ENCODE results near the gene RGS7.

Gene RGS7

GRCh38 chr1:240739754-240740153, 617.3 kb downstream of the RGS7 start:
- no peak overlapping the region for H2AK5ac ChIP-seq (ENCODE audit: low read depth, low read length)
- H3K4me1 ChIP-seq (ENCODE audit: control insufficient read depth in 2 of 2, insufficient read depth in 1 of 2, low read depth in 1 of 2, low read length in 2 of 2), result no peaks in the 10 kb centered on the region
- H3K9me3 ChIP-seq (replicated peaks in 1 of 2; ENCODE audit: control insufficient read depth in 2 of 2, insufficient read depth in 1 of 2, low read depth in 1 of 2, low read length in 2 of 2), result no peaks in the 10 kb centered on the region
- no peak overlapping the region for H3K14ac ChIP-seq (ENCODE audit: low read length)
- no peak overlapping the region for H3K18ac ChIP-seq (ENCODE audit: low read length)
- WGBS, 2 donors (ENCODE audit: extremely low coverage in 2 of 2, insufficient read length in 2 of 2, insufficient replicate concordance in 1 of 2), result no CpG with 5 or more reads among the region's 1 CpG
- no peak overlapping the region for H2BK12ac ChIP-seq (ENCODE audit: low read length)
- H4K91ac ChIP-seq (ENCODE audit: low read depth, low read length, poor library complexity), result no peak overlapping the region
- no peak overlapping the region for H2BK15ac ChIP-seq (ENCODE audit: low read length)
- H3K9ac ChIP-seq (ENCODE audit: low read depth, low read length, poor library complexity), result no peak overlapping the region
- H3K36me3 ChIP-seq (replicated peaks in 1 of 2; ENCODE audit: control insufficient read depth in 2 of 2, insufficient read depth in 2 of 2, low read length in 2 of 2), result no peaks in the 10 kb centered on the region
- H3K4me2 ChIP-seq (ENCODE audit: insufficient read depth, low read length, poor library complexity, severe bottlenecking), result no peak overlapping the region
- no peak overlapping the region for H2BK120ac ChIP-seq (ENCODE audit: low read depth, low read length)
- H3K4ac ChIP-seq (ENCODE audit: low read length), result no peak overlapping the region
- H3K27me3 ChIP-seq (ENCODE audit: control insufficient read depth in 3 of 3, insufficient read depth in 3 of 3, low read depth in 1 of 3, low read length in 3 of 3), result no peaks in the 10 kb centered on the region
- no peak overlapping the region for H3K4me3 ChIP-seq (ENCODE audit: low read length in 2 of 2)
- no peak overlapping the region for H4K8ac ChIP-seq (ENCODE audit: low read depth, low read length)
- H3K79me1 ChIP-seq (ENCODE audit: low read depth, low read length), result no peaks in the 10 kb centered on the region
- no peak overlapping the region for H2BK5ac ChIP-seq (ENCODE audit: low read length)
- no peak overlapping the region for H3K27ac ChIP-seq (replicated peaks; ENCODE audit: low read length)
- no peak for DNase-seq (ENCODE audit: low spot score)
- H2AFZ ChIP-seq (ENCODE audit: low read length), result no peak overlapping the region
- no peak overlapping the region for H3K23ac ChIP-seq (ENCODE audit: low read depth, low read length, poor library complexity)

- no peaks in the 10 kb centered on the region for H3K27me3 ChIP-seq (ENCODE audit: control insufficient read depth in 3 of 3, insufficient read depth in 3 of 3, low read depth in 1 of 3, low read length in 3 of 3)
- H2AK5ac ChIP-seq (ENCODE audit: low read depth, low read length), result no peak overlapping the region
- no peak overlapping the region for H2BK120ac ChIP-seq (ENCODE audit: low read depth, low read length)
- no peak overlapping the region for H2BK12ac ChIP-seq (ENCODE audit: low read length)
- no peak overlapping the region for H3K9ac ChIP-seq (ENCODE audit: low read depth, low read length, poor library complexity)
- DNase-seq (ENCODE audit: low spot score), result no peak
- no peaks in the 10 kb centered on the region for H3K79me1 ChIP-seq (ENCODE audit: low read depth, low read length)
- no peak overlapping the region for H3K18ac ChIP-seq (ENCODE audit: low read length)
- H2BK5ac ChIP-seq (ENCODE audit: low read length), result no peak overlapping the region
- H4K91ac ChIP-seq (ENCODE audit: low read depth, low read length, poor library complexity), result no peak overlapping the region
- H3K14ac ChIP-seq (ENCODE audit: low read length), result no peak overlapping the region
- no peaks in the 10 kb centered on the region for H3K4me1 ChIP-seq (ENCODE audit: control insufficient read depth in 2 of 2, insufficient read depth in 1 of 2, low read depth in 1 of 2, low read length in 2 of 2)
- no peak overlapping the region for H3K4ac ChIP-seq (ENCODE audit: low read length)
- H2BK15ac ChIP-seq (ENCODE audit: low read length), result no peak overlapping the region
- H3K27ac ChIP-seq (replicated peaks; ENCODE audit: low read length), result no peak overlapping the region
- no peak overlapping the region for H3K4me2 ChIP-seq (ENCODE audit: insufficient read depth, low read length, poor library complexity, severe bottlenecking)
- no peak overlapping the region for H4K8ac ChIP-seq (ENCODE audit: low read depth, low read length)
- H3K4me3 ChIP-seq (ENCODE audit: low read length in 2 of 2), result no peak overlapping the region
- H3K9me3 ChIP-seq (replicated peaks in 1 of 2; ENCODE audit: control insufficient read depth in 2 of 2, insufficient read depth in 1 of 2, low read depth in 1 of 2, low read length in 2 of 2), result no peaks in the 10 kb centered on the region
- H2AFZ ChIP-seq (ENCODE audit: low read length), result no peak overlapping the region
- H3K36me3 ChIP-seq (replicated peaks in 1 of 2; ENCODE audit: control insufficient read depth in 2 of 2, insufficient read depth in 2 of 2, low read length in 2 of 2), result no peaks in the 10 kb centered on the region
- H3K23ac ChIP-seq (ENCODE audit: low read depth, low read length, poor library complexity), result no peak overlapping the region
Observed at GRCh38 chr1:240739139-240739538, 617.9 kb downstream of the RGS7 start.

- Histone ChIP-seq H2BK12ac (ENCODE audit: low read length) (no peak overlapping the region), H3K9me3 (replicated peaks in 1 of 2; ENCODE audit: control insufficient read depth in 2 of 2, insufficient read depth in 1 of 2, low read depth in 1 of 2, low read length in 2 of 2) (no peaks in the 10 kb centered on the region), H2BK15ac (ENCODE audit: low read length) (no peak overlapping the region), H3K18ac (ENCODE audit: low read length) (no peak overlapping the region), H3K27ac (replicated peaks; ENCODE audit: low read length) (no peak overlapping the region), H4K8ac (ENCODE audit: low read depth, low read length) (no peak overlapping the region), H2AK5ac (ENCODE audit: low read depth, low read length) (no peak overlapping the region), H3K23ac (ENCODE audit: low read depth, low read length, poor library complexity) (no peak overlapping the region), H3K4me2 (ENCODE audit: insufficient read depth, low read length, poor library complexity, severe bottlenecking) (no peak overlapping the region), H3K4me1 (ENCODE audit: control insufficient read depth in 2 of 2, insufficient read depth in 1 of 2, low read depth in 1 of 2, low read length in 2 of 2) (no peaks in the 10 kb centered on the region), H3K79me1 (ENCODE audit: low read depth, low read length) (no peaks in the 10 kb centered on the region), H3K4ac (ENCODE audit: low read length) (no peak overlapping the region), H2BK120ac (ENCODE audit: low read depth, low read length) (no peak overlapping the region), H2AFZ (ENCODE audit: low read length) (no peak overlapping the region), H4K91ac (ENCODE audit: low read depth, low read length, poor library complexity) (no peak overlapping the region), H3K9ac (ENCODE audit: low read depth, low read length, poor library complexity) (no peak overlapping the region), H3K4me3 (ENCODE audit: low read length in 2 of 2) (no peak overlapping the region), H3K27me3 (ENCODE audit: control insufficient read depth in 3 of 3, insufficient read depth in 3 of 3, low read depth in 1 of 3, low read length in 3 of 3) (no peaks in the 10 kb centered on the region), H3K36me3 (replicated peaks in 1 of 2; ENCODE audit: control insufficient read depth in 2 of 2, insufficient read depth in 2 of 2, low read length in 2 of 2) (no peaks in the 10 kb centered on the region), H2BK5ac (ENCODE audit: low read length) (no peak overlapping the region), H3K14ac (ENCODE audit: low read length) (no peak overlapping the region)
- WGBS, 2 donors (ENCODE audit: extremely low coverage in 2 of 2, insufficient read length in 2 of 2, insufficient replicate concordance in 1 of 2), result no CpG with 5 or more reads among the region's 6 CpGs
- DNase-seq (ENCODE audit: low spot score), result no peak
Observed at GRCh38 chr1:240737766-240738265, 619.2 kb downstream of the RGS7 start.

- H4K8ac ChIP-seq (ENCODE audit: low read depth, low read length), result no peak overlapping the region
- no peak overlapping the region for H2AK5ac ChIP-seq (ENCODE audit: low read depth, low read length)
- H3K4me2 ChIP-seq (ENCODE audit: insufficient read depth, low read length, poor library complexity, severe bottlenecking), result no peak overlapping the region
- no peak for DNase-seq (ENCODE audit: low spot score)
- H3K4me3 ChIP-seq (ENCODE audit: low read length in 2 of 2), result no peak overlapping the region
- H3K14ac ChIP-seq (ENCODE audit: low read length), result no peak overlapping the region
- H2BK12ac ChIP-seq (ENCODE audit: low read length), result no peak overlapping the region
- H4K91ac ChIP-seq (ENCODE audit: low read depth, low read length, poor library complexity), result no peak overlapping the region
- no peak overlapping the region for H3K4ac ChIP-seq (ENCODE audit: low read length)
- no peak overlapping the region for H2AFZ ChIP-seq (ENCODE audit: low read length)
- no peak overlapping the region for H3K23ac ChIP-seq (ENCODE audit: low read depth, low read length, poor library complexity)
- H3K18ac ChIP-seq (ENCODE audit: low read length), result no peak overlapping the region
- WGBS, 2 donors (ENCODE audit: extremely low coverage in 2 of 2, insufficient read length in 2 of 2, insufficient replicate concordance in 1 of 2), result no CpG with 5 or more reads among the region's 4 CpGs
- no peak overlapping the region for H2BK120ac ChIP-seq (ENCODE audit: low read depth, low read length)
- H2BK15ac ChIP-seq (ENCODE audit: low read length), result no peak overlapping the region
- no peak overlapping the region for H2BK5ac ChIP-seq (ENCODE audit: low read length)
- H3K27me3 ChIP-seq (ENCODE audit: control insufficient read depth in 3 of 3, insufficient read depth in 3 of 3, low read depth in 1 of 3, low read length in 3 of 3), result no peaks in the 10 kb centered on the region
- H3K79me1 ChIP-seq (ENCODE audit: low read depth, low read length), result no peaks in the 10 kb centered on the region
- no peak overlapping the region for H3K9ac ChIP-seq (ENCODE audit: low read depth, low read length, poor library complexity)
- no peaks in the 10 kb centered on the region for H3K9me3 ChIP-seq (replicated peaks in 1 of 2; ENCODE audit: control insufficient read depth in 2 of 2, insufficient read depth in 1 of 2, low read depth in 1 of 2, low read length in 2 of 2)
- no peaks in the 10 kb centered on the region for H3K36me3 ChIP-seq (replicated peaks in 1 of 2; ENCODE audit: control insufficient read depth in 2 of 2, insufficient read depth in 2 of 2, low read length in 2 of 2)
- H3K27ac ChIP-seq (replicated peaks; ENCODE audit: low read length), result no peak overlapping the region
- no peaks in the 10 kb centered on the region for H3K4me1 ChIP-seq (ENCODE audit: control insufficient read depth in 2 of 2, insufficient read depth in 1 of 2, low read depth in 1 of 2, low read length in 2 of 2)
Observed at GRCh38 chr1:240737298-240737697, 619.7 kb downstream of the RGS7 start.
